GM18502 (cell line): ENCODE results near the gene ELMO2.

Experiments used
- ATAC-seq: cut with Tn5 transposase; IDR thresholded peaks from one replicate; pipeline ENCODE4 v1.9.1; 2021; ENCODE audit warnings: mild to moderate bottlenecking; ENCODE audit not compliant: unreplicated experiment, poor library complexity

Gene ELMO2

GRCh38 chr20:46406200-46406985 is at the start of gene ELMO2:
TSS of gene ELMO2 (minus strand) at chr20:46406615. CDS start at chr20:46394482, 12,133 bp downstream.
- ATAC-seq = peak; percentile 85

GRCh38 chr20:46455729-46456128 is 49.3 kb upstream of the ELMO2 start:
- no peak for ATAC-seq

GRCh38 chr20:46446851-46447250 is 40.4 kb upstream of the ELMO2 start:
- ATAC-seq = no peak

GRCh38 chr20:46439837-46440236 is 33.4 kb upstream of the ELMO2 start:
- ATAC-seq = no peak

- ATAC-seq = no peak
Observed at GRCh38 chr20:46438156-46438750, 31.8 kb upstream of the ELMO2 start.

- no peak for ATAC-seq
Observed at GRCh38 chr20:46435146-46435545, 28.7 kb upstream of the ELMO2 start.

- no peak for ATAC-seq
Observed at GRCh38 chr20:46434597-46434996, 28.2 kb upstream of the ELMO2 start.

GRCh38 chr20:46433051-46433450 is 26.6 kb upstream of the ELMO2 start:
- no peak for ATAC-seq

- ATAC-seq = no peak
Observed at GRCh38 chr20:46430921-46431712, 24.7 kb upstream of the ELMO2 start.

- ATAC-seq = no peak
Observed at GRCh38 chr20:46427384-46427783, 21.0 kb upstream of the ELMO2 start.

GRCh38 chr20:46423882-46424482 is 17.6 kb upstream of the ELMO2 start:
- ATAC-seq = no peak

- no peak for ATAC-seq
Observed at GRCh38 chr20:46423342-46423741, 16.9 kb upstream of the ELMO2 start.

- ATAC-seq = no peak
Observed at GRCh38 chr20:46420878-46421277, 14.5 kb upstream of the ELMO2 start.

GRCh38 chr20:46419882-46420281 is 13.5 kb upstream of the ELMO2 start:
- no peak for ATAC-seq

GRCh38 chr20:46416839-46417238 is 10.4 kb upstream of the ELMO2 start:
- ATAC-seq = no peak

GRCh38 chr20:46416421-46416820 is 10.0 kb upstream of the ELMO2 start:
- no peak for ATAC-seq

GRCh38 chr20:46415773-46416172 is 9.4 kb upstream of the ELMO2 start:
- ATAC-seq = no peak

GRCh38 chr20:46414608-46415007 is 8.2 kb upstream of the ELMO2 start:
- ATAC-seq = no peak

GRCh38 chr20:46411637-46412036 is 5.2 kb upstream of the ELMO2 start:
- no peak for ATAC-seq

GRCh38 chr20:46408281-46408731 is 1.9 kb upstream of the ELMO2 start:
- ATAC-seq = no peak

- no peak for ATAC-seq
Observed at GRCh38 chr20:46407671-46407996, 1.2 kb upstream of the ELMO2 start.
